ENCODE measurements around the gene SKIL.
"Not testable (repeated sequence)": the region's sequence is repeated elsewhere in the genome, so short reads cannot be mapped to it uniquely, and the experiment has no call there.

GRCh38 chr3:170342273-170342672 lies 15.2 kb upstream of the SKIL start:
- TF ChIP-seq CTCF, POLR2A, POLR2AphosphoS5 (IDR thresholded peaks at IDR 0.05): not testable (repeated sequence)
